A673 (cell line): ENCODE results near the gene SEMA4F.

Experiments
- EZH2 ChIP-seq: fragments of 200-600 bp; sonication (generic); IDR thresholded peaks from 2 replicates; pipeline ENCODE4 v1.6.1; 2017; ENCODE audit warnings: borderline replicate concordance, low read depth, mild to moderate bottlenecking, mixed read lengths, antibody characterized with exemption, low read length; ENCODE audit not compliant: poor library complexity, severe bottlenecking
- TF ChIP-seq, protein P1 (sequence below): fragments of 300-800, 200-600 bp; sonication (generic); conservative IDR thresholded peaks from 2 replicates; pipeline ENCODE4 v1.5.1; 2017; ENCODE audit warnings: low read depth, mild to moderate bottlenecking, antibody characterized with exemption, low read length, moderate library complexity, mixed read lengths

DNA sequence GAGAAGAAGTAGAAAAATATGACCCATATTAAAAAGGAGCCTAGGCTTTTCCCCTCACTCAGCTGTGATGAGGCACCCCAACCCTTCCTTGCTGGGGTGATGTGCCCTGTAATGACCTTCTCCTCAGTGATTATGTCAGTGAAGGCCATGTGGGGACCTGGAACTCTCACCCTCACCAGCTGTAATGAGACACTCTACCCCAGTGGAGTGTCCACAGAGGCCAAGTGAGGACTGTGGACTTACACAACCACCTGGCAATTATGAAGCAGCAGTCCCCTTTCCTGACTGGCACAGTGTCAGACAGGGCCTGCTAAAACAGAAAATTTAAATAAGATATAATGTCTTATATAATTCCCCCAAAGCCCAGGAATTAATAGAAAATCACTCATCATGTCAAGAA is 54.2 kb downstream of the SEMA4F start:
- TF ChIP-seq, protein P1, sequence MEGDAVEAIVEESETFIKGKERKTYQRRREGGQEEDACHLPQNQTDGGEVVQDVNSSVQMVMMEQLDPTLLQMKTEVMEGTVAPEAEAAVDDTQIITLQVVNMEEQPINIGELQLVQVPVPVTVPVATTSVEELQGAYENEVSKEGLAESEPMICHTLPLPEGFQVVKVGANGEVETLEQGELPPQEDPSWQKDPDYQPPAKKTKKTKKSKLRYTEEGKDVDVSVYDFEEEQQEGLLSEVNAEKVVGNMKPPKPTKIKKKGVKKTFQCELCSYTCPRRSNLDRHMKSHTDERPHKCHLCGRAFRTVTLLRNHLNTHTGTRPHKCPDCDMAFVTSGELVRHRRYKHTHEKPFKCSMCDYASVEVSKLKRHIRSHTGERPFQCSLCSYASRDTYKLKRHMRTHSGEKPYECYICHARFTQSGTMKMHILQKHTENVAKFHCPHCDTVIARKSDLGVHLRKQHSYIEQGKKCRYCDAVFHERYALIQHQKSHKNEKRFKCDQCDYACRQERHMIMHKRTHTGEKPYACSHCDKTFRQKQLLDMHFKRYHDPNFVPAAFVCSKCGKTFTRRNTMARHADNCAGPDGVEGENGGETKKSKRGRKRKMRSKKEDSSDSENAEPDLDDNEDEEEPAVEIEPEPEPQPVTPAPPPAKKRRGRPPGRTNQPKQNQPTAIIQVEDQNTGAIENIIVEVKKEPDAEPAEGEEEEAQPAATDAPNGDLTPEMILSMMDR: no peak
- no peak for TF ChIP-seq EZH2
